Heart left ventricle (tissue), 16 donors: ENCODE data around the gene TENT4B. TPM values are rescaled to one million over a fixed set of nuclear protein-coding genes. Genes with fewer than 3 reads are reported as not detected.
A peak's percentile ranks its signal among the peaks of the same experiment; 100 is the strongest.

Experiments
- ATAC-seq, 4 donors: fragments of 200-7000 bp; cut with Tn5 transposase; one replicate each; pipeline ENCODE4 v1.9.1; 2020 to 2022; ENCODE audit warnings: moderate library complexity in 4 of 4, mild to moderate bottlenecking in 3 of 4, moderate number of reproducible peaks in 1 of 4
- DNase-seq, 5 donors: peaks; one replicate each; pipeline ENCODE4 v3.0.0-alpha.2; 2020
- H3K27ac ChIP-seq, 12 donors: fragments of 200-600 bp; sonication (generic) in 4 of 12; one replicate each; pipeline versions ENCODE4 v1.5.0 to v1.8.0; 2016 to 2022; ENCODE audit warnings: mild to moderate bottlenecking in 2 of 12
- H3K27me3 ChIP-seq, 9 donors: fragments of 200-600 bp; sonication (generic) in 2 of 9; one replicate each; pipeline versions ENCODE4 v1.5.1 to v1.8.0; 2016 to 2022; ENCODE audit warnings: mild to moderate bottlenecking in 3 of 9
- H3K36me3 ChIP-seq, 9 donors: fragments of 200-600 bp; sonication (generic) in 2 of 9; one replicate each; pipeline versions ENCODE4 v1.5.0 to v1.8.0; 2018 to 2022; ENCODE audit warnings: mild to moderate bottlenecking in 2 of 9
- H3K4me1 ChIP-seq, 12 donors: fragments of 200-600 bp; sonication (generic) in 4 of 12; one replicate each; pipeline versions ENCODE4 v1.5.0 to v1.8.0; 2016 to 2022; ENCODE audit warnings: mild to moderate bottlenecking in 3 of 12
- H3K4me3 ChIP-seq, 12 donors: fragments of 200-600 bp; sonication (generic) in 4 of 12; one replicate each; pipeline versions ENCODE4 v1.5.0 to v1.8.0; 2017 to 2022; ENCODE audit warnings: mild to moderate bottlenecking in 9 of 12, moderate library complexity in 4 of 12
- H3K9me3 ChIP-seq, 12 donors: fragments of 200-600 bp; sonication (generic) in 4 of 12; one replicate each; pipeline versions ENCODE4 v1.5.0 to v1.8.0; 2016 to 2022; ENCODE audit warnings: mild to moderate bottlenecking in 1 of 12
- CTCF ChIP-seq, 12 donors: fragments of 200-600 bp; sonication (generic) in 4 of 12; IDR thresholded peaks; one replicate each; pipeline versions ENCODE4 v1.5.0 to v1.8.0; 2018 to 2022; ENCODE audit warnings: antibody characterized with exemption in 12 of 12, mild to moderate bottlenecking in 5 of 12
- POLR2A ChIP-seq, 2 donors: fragments of 450-650 bp; IDR thresholded peaks; one replicate each; pipeline ENCODE4 v1.6.1; 2017; ENCODE audit warnings: antibody characterized with exemption in 2 of 2, mild to moderate bottlenecking in 2 of 2, moderate library complexity in 2 of 2
- WGBS, 4 donors: extraction: QIAGEN DNeasy Blood & Tissue Kit in 2 of 4; methylation state at CpG; one replicate each; pipeline versions ENCODE4 v1.1.5 to v1.1.7; 2013 to 2018; 5-methylcytosine and 5-hydroxymethylcytosine counted together
- intact Hi-C, 10 donors: fragments of 100-400 bp; cut with DNase I; formaldehyde crosslinking; loops; one replicate each; pipeline versions ENCODE4 v1.11.1 to v1.14.2; 2022
- polyA plus RNA-seq, 2 donors: library from polyadenylated mRNA; stranded (reverse); fragments of 200-250 nt; gene quantifications; one replicate each; pipeline ENCODE4 v1.2.3, GENCODE V29; 2013
- total RNA-seq, 9 donors: library from RNA; depleted of rRNA in 2 of 9; stranded (reverse); fragments of >200 nt in 2 of 9; fragmentation: NEBNext Ultra II Directional in 3 of 9; extraction: Animal tissue kit (Norgen Biotek cat#: 25700) in 3 of 9; gene quantifications; one replicate each; pipeline versions ENCODE4 v1.1.0 to v1.2.4, GENCODE V29; 2016 to 2023
- donor health status: ischemic (EF 13 %, LVEDD 7.1; RV severe dilation, severe dysfunction).
- donor health status: healthy with polysubstance abuse.
- donor health status: DM: no; HTN: yes; CAD: no.
- donor health status: DM: no; HTN: no; CAD: no.
- donor health status: ischemic (EF 25% LVEDD 6.9; RV normal size, moderate dysfunction).
- donor health status: ischemic (EF 25% LVEDD 5.7; RV mildly dilated, moderate dysfunction).
- donor health status: healthy.
- donor health status: DM: yes; HTN: yes; CAD: no.
- donor health status: ischemic (EF 35%, LVEDD 5.7; RV mildly dilated, moderate dysfunction).
- donor health status: nonischemic (EF 11% LVEDD 7.7; RV severe dilation, severe dysfunction).
- donor health status: DM: yes; HTN: yes; CAD: no.
- donor health status: PGD.
- donor health status: ischemic (EF 29% LVEDD 5.4; RV normal size, mild dysfunction).
- donor health status: nonischemic (EF 23%, LVEDD 6.1; RV moderate dilation, normal function).

Gene TENT4B
- total and polyA plus RNA-seq, 11 donors, result 2.2 to 8.8 (median 6.5) TPM

DNA sequence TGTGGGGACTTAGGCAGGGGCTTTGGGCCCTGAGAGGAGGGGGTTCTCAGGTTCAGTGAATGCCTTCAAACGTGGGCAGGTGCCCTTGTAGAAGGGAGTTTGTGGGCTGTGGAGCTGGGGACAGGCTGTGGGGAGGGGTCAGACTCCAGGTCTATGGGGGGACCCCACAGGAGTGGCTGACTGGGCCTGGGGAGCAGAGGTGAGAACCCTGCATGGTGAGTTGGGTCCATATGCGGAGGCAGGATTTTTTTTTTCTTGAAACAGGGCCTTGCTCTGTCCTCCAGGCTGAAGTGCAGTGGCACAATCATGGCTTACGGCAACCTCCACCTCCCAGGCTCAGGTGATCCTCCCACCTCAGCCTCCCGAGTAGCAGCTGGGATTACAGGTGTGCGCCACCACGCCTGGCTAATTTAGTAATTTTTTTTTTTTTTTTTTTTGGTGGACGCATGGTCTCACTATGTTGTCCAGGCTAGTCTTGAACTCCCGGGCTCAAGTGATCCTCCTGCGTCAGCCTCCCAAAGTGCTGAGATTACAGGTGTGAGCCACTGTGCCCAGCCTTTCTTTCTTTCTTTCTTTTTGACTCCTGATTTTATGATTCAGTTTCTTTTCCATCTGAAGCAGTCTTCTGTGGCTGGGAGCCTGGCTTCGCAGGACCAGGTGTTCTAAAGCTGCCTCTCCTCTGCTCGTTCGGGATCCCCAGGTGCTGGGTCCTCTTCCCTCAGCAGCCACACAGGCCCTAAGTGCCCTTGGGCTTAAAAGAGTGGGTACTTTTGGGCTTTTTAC lies 94.2 kb downstream of the TENT4B start:
- peaks cover 0 to 21% (median 0%) of the 10 kb centered on the region in 9 donors for H3K27me3 ChIP-seq
- intact Hi-C loops, result loop anchor here in 4 of 10 donors (5.0 to 10.0 kb wide), 3 partner anchors 107 to 417 kb away; partner anchors contain the start of gene BRD7 (in 1 of the 4)
- no peaks in the 10 kb centered on the region for H3K36me3 ChIP-seq
- peak overlapping the region in 5 of 12 donors; percentile 33 to 78 (median 68) for H3K4me3 ChIP-seq
- H3K9me3 ChIP-seq, result no peaks in the 10 kb centered on the region
- no peak for TF ChIP-seq CTCF (IDR thresholded peaks at IDR 0.05)
- TF ChIP-seq POLR2A (IDR thresholded peaks at IDR 0.05), result no peak
- 95 to 96% (median 96%) methylated on average over 12 of the region's 12 CpGs for WGBS, 4 donors
- peaks cover 0 to 34% (median 7%) of the 10 kb centered on the region in 12 donors for H3K4me1 ChIP-seq
- ATAC-seq, result no peak
- DNase-seq, result no peak
- no peak overlapping the region for H3K27ac ChIP-seq

DNA sequence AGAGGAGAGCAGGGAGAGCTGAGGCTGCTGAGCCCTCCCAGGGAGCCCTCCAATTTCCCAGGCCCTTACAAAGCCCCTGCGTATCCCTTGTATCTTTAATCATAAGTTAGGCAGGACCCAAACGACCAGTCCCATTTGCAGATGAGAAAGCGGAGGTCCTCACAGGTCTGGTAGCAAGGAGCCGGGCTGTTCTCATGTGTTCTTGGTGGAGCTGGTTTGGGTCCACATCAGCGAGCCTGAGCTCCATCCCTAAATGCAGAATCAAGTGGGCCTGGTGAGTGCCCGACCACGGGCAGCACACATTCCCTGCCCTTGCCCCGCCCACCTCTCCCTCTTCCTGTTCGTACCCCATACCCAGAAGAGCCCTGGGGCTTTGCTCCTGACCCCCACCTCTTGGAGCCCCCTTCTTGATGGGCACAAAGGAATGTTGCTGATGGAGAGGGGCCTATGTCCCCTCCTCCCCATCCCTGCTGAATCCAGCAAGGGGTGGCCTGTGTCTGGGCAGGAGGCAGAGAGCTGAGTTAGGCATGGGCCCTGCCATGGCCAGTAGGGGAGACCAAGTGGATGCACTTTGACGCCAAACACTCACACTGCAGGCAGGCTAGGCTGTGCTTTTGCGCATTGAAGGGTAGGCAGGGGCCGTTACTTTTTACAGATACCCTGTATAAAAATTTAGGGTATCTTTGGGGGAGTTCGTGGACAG lies 95.0 kb downstream of the TENT4B start:
- H3K36me3 ChIP-seq, result no peaks in the 10 kb centered on the region
- intact Hi-C loops, result loop anchor here in 4 of 10 donors (5.0 to 10.0 kb wide), 3 partner anchors 107 to 417 kb away; partner anchors contain the start of gene BRD7 (in 1 of the 4)
- TF ChIP-seq POLR2A (IDR thresholded peaks at IDR 0.05), result no peak
- TF ChIP-seq CTCF (IDR thresholded peaks at IDR 0.05), result no peak
- no peak overlapping the region for H3K27ac ChIP-seq
- DNase-seq (no peak), ATAC-seq (no peak)
- no peaks in the 10 kb centered on the region for H3K9me3 ChIP-seq
- H3K4me1 ChIP-seq, result peaks cover 0 to 34% (median 7%) of the 10 kb centered on the region in 12 donors
- WGBS, 4 donors, result 86 to 91% (median 89%) methylated on average over 13 of the region's 13 CpGs
- H3K4me3 ChIP-seq, result no peak overlapping the region
- peaks cover 0 to 16% (median 0%) of the 10 kb centered on the region in 9 donors for H3K27me3 ChIP-seq

DNA sequence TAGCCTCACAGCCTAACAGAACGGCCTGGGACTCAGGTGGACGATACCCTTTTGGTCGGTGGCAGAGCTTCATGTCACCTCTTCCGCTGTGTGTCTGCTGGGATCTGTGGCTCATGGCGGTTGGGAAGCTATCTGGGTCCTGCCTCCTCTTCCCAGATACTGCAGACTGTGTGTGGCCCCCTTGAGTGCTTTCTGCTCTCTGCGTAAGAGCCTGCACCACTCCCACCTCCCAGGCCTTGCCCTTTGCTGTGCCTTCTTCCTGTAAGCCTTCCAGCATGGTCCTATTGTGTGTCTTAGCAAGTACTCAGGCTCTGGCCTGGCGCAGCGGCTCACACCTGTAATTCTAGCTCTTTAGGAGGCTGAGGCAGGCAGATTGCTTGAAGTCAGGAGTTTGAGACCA lies 95.7 kb downstream of the TENT4B start:
- no peak overlapping the region for H3K27ac ChIP-seq
- DNase-seq, result no peak
- no peaks in the 10 kb centered on the region for H3K36me3 ChIP-seq
- 86 to 91% (median 88%) methylated on average over 8 of the region's 8 CpGs for WGBS, 4 donors
- no peak overlapping the region for H3K4me3 ChIP-seq
- no peak for ATAC-seq
- intact Hi-C loops, result loop anchor here in 4 of 10 donors (5.0 to 10.0 kb wide), 3 partner anchors 106 to 416 kb away; partner anchors contain the start of gene BRD7 (in 1 of the 4)
- H3K4me1 ChIP-seq, result peaks cover 0 to 34% (median 7%) of the 10 kb centered on the region in 12 donors
- no peaks in the 10 kb centered on the region for H3K9me3 ChIP-seq
- TF ChIP-seq POLR2A (IDR thresholded peaks at IDR 0.05) (no peak), CTCF (IDR thresholded peaks at IDR 0.05) (no peak)
- peaks cover 0 to 14% (median 0%) of the 10 kb centered on the region in 9 donors for H3K27me3 ChIP-seq
